ENCODE results near the gene METTL4. TPM values are rescaled to one million over a fixed set of nuclear protein-coding genes. Genes with fewer than 3 reads are reported as not detected.
A peak's percentile ranks its signal among the peaks of the same experiment; 100 is the strongest.

The METTL4 gene, protein sequence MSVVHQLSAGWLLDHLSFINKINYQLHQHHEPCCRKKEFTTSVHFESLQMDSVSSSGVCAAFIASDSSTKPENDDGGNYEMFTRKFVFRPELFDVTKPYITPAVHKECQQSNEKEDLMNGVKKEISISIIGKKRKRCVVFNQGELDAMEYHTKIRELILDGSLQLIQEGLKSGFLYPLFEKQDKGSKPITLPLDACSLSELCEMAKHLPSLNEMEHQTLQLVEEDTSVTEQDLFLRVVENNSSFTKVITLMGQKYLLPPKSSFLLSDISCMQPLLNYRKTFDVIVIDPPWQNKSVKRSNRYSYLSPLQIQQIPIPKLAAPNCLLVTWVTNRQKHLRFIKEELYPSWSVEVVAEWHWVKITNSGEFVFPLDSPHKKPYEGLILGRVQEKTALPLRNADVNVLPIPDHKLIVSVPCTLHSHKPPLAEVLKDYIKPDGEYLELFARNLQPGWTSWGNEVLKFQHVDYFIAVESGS
- 11.5 TPM for total RNA-seq
- long read RNA-seq, partial matches to known transcripts = 4 of 7 reads
- long read RNA-seq, other reads (novel, unspliced or antisense) = 2 of 7 reads

DNA sequence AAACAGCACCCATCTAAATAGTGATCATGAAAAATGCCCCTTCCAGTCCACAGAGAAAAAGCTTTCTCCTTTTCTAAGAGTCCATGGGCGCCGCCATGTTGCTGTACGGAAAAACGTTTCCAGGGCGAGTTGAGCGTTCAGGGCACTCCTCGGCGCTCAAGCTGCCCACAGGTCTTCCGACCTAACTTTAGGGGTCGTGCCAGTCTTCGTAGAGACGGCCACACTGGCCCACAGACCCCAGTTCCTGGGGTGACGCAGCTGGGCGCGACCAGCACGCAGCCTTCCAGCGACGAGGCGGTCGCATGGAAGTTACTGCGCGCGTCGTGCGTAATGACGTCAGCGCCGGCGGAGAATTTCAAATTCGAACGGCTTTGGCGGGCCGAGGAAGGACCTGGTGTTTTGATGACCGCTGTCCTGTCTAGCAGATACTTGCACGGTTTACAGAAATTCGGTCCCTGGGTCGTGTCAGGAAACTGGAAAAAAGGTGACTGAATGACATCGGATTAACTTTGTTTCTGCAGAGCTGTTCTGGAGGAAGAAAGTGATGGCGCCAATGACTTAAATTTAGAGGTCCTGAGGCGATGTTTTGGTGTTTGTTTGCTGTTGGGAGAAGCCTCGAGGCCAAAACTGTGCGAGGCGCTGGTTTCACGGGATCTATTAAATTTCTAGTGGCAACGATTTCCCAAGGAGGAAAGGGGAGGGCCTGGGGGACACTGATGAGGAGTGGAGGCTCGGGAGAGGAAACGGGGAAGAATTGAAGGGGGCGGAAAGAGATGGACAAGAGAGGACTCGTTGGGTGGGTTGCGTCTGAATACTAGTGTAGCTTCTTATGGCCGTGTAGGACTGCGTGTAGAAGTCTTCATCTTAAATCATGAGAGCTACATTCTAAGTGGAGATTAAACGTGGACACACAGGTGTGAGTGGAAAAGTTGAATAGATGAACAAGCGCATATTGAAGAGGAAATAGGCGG, at the start of gene METTL4, which contains the start of gene NDC80:
Gene METTL4, minus strand, starts transcription at position 306 of the 971 bp plus-strand sequence. CDS start 4,289 bp downstream, outside the sequence.
Gene NDC80, plus strand, starts transcription at position 358 of the 971 bp plus-strand sequence. CDS start 1,429 bp downstream, outside the sequence.
- peaks cover 9% of the 10 kb centered on the region for H3K36me3 ChIP-seq
- intact Hi-C loops (cut with DNase I) = no loop called here
- peak within 1 kb of the TSS; percentile 98 for H3K27ac ChIP-seq
- ATAC-seq = peak; percentile 92 to 97
- H3K27me3 ChIP-seq (ENCODE audit: low read depth) = no peaks in the 10 kb centered on the region
- no peaks in the 10 kb centered on the region for H3K9me3 ChIP-seq
- peaks cover 15% of the 10 kb centered on the region for H3K4me1 ChIP-seq
- H3K4me3 ChIP-seq = peak within 1 kb of the TSS; percentile 68
- TF ChIP-seq, protein P1, sequence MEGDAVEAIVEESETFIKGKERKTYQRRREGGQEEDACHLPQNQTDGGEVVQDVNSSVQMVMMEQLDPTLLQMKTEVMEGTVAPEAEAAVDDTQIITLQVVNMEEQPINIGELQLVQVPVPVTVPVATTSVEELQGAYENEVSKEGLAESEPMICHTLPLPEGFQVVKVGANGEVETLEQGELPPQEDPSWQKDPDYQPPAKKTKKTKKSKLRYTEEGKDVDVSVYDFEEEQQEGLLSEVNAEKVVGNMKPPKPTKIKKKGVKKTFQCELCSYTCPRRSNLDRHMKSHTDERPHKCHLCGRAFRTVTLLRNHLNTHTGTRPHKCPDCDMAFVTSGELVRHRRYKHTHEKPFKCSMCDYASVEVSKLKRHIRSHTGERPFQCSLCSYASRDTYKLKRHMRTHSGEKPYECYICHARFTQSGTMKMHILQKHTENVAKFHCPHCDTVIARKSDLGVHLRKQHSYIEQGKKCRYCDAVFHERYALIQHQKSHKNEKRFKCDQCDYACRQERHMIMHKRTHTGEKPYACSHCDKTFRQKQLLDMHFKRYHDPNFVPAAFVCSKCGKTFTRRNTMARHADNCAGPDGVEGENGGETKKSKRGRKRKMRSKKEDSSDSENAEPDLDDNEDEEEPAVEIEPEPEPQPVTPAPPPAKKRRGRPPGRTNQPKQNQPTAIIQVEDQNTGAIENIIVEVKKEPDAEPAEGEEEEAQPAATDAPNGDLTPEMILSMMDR (IDR thresholded peaks at IDR 0.05) = no peak
- peak; percentile 88 for DNase-seq

DNA sequence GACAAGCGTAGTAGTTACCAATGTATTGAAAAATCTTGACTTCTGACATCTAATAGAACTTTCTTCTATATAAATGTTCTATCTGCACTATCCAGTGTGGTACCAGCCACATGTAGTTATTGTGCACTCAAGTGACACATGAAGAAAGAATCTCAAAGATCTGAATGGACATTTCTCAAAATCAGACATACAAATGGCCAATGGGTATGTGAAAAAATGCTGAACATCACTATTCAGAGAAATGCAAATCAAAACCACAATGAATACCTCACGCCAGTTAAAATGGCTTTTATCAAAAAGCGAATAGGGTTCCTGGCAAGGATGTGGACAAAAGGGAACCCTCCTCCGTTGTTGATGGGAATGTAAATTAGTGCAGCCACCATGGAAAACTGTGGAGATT, 46.7 kb upstream of the METTL4 start:
- no peak overlapping the region for H3K27ac ChIP-seq
- no peaks in the 10 kb centered on the region for H3K4me1 ChIP-seq
- no peak overlapping the region for H3K4me3 ChIP-seq
- H3K9me3 ChIP-seq = no peaks in the 10 kb centered on the region
- DNase-seq (no peak), ATAC-seq (no peak)
- no peaks in the 10 kb centered on the region for H3K27me3 ChIP-seq (ENCODE audit: low read depth)
- TF ChIP-seq, protein P1 (IDR thresholded peaks at IDR 0.05) = no peak
- no peaks in the 10 kb centered on the region for H3K36me3 ChIP-seq
- intact Hi-C loops (cut with DNase I) = no loop called here

DNA sequence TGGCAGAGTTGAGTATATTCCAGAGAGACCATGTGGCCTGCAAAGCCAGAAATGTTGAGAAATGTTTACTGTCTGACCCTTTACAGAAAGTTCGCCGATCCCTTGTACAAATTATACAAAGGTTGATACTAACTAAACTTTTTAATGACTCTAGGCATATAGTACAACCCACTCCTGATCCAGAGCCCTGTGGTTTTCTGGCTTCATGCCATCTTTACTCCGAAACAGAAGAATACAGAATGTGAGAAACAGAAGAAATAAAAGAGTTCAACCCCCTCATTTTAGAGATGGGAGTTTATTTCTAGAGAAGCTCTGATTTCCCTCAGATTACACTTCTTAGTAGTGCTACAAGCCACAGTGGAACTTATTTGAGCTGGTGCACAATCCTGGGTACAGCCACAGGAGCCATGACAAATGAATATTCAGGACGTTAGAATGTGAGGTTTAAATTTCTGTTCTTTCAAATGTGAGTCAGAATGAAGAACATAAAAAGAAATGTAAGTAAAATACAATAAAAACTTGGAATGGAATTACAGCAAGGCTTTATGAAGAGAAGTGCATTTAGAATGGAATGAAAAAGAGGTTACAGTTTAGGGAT, 46.2 kb upstream of the METTL4 start:
- H3K27me3 ChIP-seq (ENCODE audit: low read depth) = no peaks in the 10 kb centered on the region
- H3K27ac ChIP-seq = no peak overlapping the region
- DNase-seq (no peak), ATAC-seq (no peak)
- H3K4me3 ChIP-seq = no peak overlapping the region
- no peaks in the 10 kb centered on the region for H3K4me1 ChIP-seq
- H3K36me3 ChIP-seq = no peaks in the 10 kb centered on the region
- H3K9me3 ChIP-seq = no peaks in the 10 kb centered on the region
- intact Hi-C loops (cut with DNase I) = no loop called here
- TF ChIP-seq, protein P1 (IDR thresholded peaks at IDR 0.05) = no peak

DNA sequence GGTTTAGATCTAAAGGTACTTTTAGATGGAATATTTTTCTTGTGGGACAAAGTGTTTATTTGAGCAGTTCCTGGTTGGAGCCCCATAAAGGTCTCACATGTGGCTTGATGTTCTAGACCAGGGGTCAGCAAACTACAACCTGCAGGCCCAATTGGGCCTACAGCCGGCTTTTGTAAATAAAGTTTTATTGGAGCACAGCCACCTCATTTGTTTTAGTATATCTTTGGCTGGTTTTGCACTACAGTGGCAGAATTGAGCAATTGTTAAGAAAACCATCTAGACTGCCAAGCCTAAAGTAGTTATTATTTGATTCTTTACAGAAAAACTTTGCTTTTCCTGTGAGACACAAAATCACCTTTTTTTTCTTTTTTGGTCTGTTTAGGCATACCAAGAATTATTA, 41.7 kb upstream of the METTL4 start:
- Histone ChIP-seq H3K9me3 (no peaks in the 10 kb centered on the region), H3K27me3 (ENCODE audit: low read depth) (no peaks in the 10 kb centered on the region), H3K4me3 (no peak overlapping the region), H3K27ac (no peak overlapping the region), H3K36me3 (no peaks in the 10 kb centered on the region), H3K4me1 (no peaks in the 10 kb centered on the region)
- TF ChIP-seq, protein P1 (IDR thresholded peaks at IDR 0.05) = no peak
- no peak for DNase-seq
- intact Hi-C loops (cut with DNase I) = no loop called here
- ATAC-seq = no peak

DNA sequence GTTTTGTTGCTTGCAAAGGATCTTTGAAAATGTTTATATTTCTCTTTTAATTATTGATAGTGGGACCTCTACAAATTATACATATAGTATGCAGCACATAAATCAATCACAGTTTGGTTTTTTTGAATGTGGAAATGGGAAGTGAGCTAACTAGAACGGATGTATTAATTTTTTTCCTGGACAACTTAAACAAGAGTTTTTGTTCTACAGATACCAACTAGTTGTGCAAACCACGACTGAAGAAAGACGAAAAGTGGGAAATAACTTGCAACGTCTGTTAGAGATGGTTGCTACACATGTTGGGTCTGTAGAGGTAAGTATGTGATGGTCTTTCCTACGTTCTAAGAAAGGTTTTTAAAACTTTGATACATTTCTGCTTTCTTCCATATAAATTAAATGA, 39.2 kb upstream of the METTL4 start:
- Histone ChIP-seq H3K27me3 (ENCODE audit: low read depth) (no peaks in the 10 kb centered on the region), H3K27ac (no peak overlapping the region), H3K4me3 (no peak overlapping the region), H3K36me3 (no peaks in the 10 kb centered on the region), H3K9me3 (no peaks in the 10 kb centered on the region), H3K4me1 (peaks cover 11% of the 10 kb centered on the region)
- TF ChIP-seq, protein P1 (IDR thresholded peaks at IDR 0.05) = no peak
- intact Hi-C loops (cut with DNase I) = no loop called here
- DNase-seq (no peak), ATAC-seq (no peak)
